ENCODE results near the gene SLC39A13.

GRCh38 chr11:47392546-47393162, 15.7 kb upstream of the SLC39A13 start:
- TF ChIP-seq TAF1 (IDR thresholded peaks at IDR 0.05; ENCODE audit: borderline replicate concordance, insufficient read depth, low read length): no peak
- no peak for TF ChIP-seq POLR2AphosphoS5 (IDR thresholded peaks at IDR 0.05; ENCODE audit: low read depth, low read length)

Data from PFSK-1 (cell line).